ENCODE measurements around the gene CFAP91. TPM values are rescaled to one million over a fixed set of nuclear protein-coding genes. Genes with fewer than 3 reads are reported as not detected.

Gene CFAP91
- total RNA-seq, 1 donor: 0.36 TPM

- Histone ChIP-seq H3K4me2 (ENCODE audit: insufficient read depth, low read length) (peak overlapping the region; percentile 97), H3K36me3 (ENCODE audit: insufficient read depth, low read length) (no peaks in the 10 kb centered on the region), H3K27ac (ENCODE audit: low read depth, low read length) (no peak overlapping the region), H4K20me1 (ENCODE audit: insufficient read depth, low read length) (no peaks in the 10 kb centered on the region), H3K4me1 (ENCODE audit: insufficient read depth, low read length) (peaks cover 13% of the 10 kb centered on the region), H3K4me3 (ENCODE audit: insufficient read depth, low read length) (no peak overlapping the region), H2AFZ (ENCODE audit: low read length) (peak overlapping the region; percentile 38), H3K9me3 (ENCODE audit: low read depth, low read length) (no peaks in the 10 kb centered on the region), H3K27me3 (ENCODE audit: insufficient read depth, low read length) (peaks cover 11% of the 10 kb centered on the region), H3K79me2 (ENCODE audit: insufficient read depth, low read length) (no peaks in the 10 kb centered on the region)
- TF ChIP-seq CTCF (IDR thresholded peaks at IDR 0.05; ENCODE audit: extremely low read depth, low read depth, low read length): no peak
- DNase-seq (ENCODE audit: insufficient read length, low spot score, missing footprints): no peak
These were observed 1.2 kb downstream of the CFAP91 start for GRCh38 chr3:119703820-119704531.

GRCh38 chr3:119715105-119715504 lies 12.3 kb downstream of the CFAP91 start:
- no peaks in the 10 kb centered on the region for H3K79me2 ChIP-seq (ENCODE audit: insufficient read depth, low read length)
- no peak overlapping the region for H3K4me2 ChIP-seq (ENCODE audit: insufficient read depth, low read length)
- no peaks in the 10 kb centered on the region for H3K27me3 ChIP-seq (ENCODE audit: insufficient read depth, low read length)
- no peak overlapping the region for H3K4me3 ChIP-seq (ENCODE audit: insufficient read depth, low read length)
- no peaks in the 10 kb centered on the region for H3K36me3 ChIP-seq (ENCODE audit: insufficient read depth, low read length)
- H4K20me1 ChIP-seq (ENCODE audit: insufficient read depth, low read length): no peaks in the 10 kb centered on the region
- no peak for DNase-seq (ENCODE audit: insufficient read length, low spot score, missing footprints)
- H3K9me3 ChIP-seq (ENCODE audit: low read depth, low read length): no peaks in the 10 kb centered on the region
- no peak overlapping the region for H2AFZ ChIP-seq (ENCODE audit: low read length)
- H3K27ac ChIP-seq (ENCODE audit: low read depth, low read length): no peak overlapping the region
- H3K4me1 ChIP-seq (ENCODE audit: insufficient read depth, low read length): no peaks in the 10 kb centered on the region
- TF ChIP-seq CTCF (IDR thresholded peaks at IDR 0.05; ENCODE audit: extremely low read depth, low read depth, low read length): no peak

DNA sequence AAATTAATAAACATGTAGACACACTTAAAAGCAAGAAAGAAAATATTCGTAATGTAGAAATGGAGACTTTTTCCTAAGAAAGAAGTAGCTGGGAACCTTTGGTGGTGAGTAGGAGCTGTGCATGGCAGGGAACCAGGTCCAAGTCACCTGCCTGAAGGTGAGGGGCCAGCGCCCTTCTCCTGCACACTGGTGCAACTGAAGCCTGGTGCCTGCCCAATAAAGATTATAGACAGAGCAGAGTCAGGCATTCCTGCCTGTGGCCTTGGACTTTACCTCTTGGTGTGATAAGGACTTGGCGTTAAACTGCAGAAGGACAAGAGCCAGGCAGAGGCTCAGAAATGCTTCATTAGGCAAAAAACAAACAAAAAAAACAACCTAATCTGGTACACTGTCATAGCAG lies 14.2 kb downstream of the CFAP91 start:
- no peaks in the 10 kb centered on the region for H3K9me3 ChIP-seq (ENCODE audit: low read depth, low read length)
- no peak overlapping the region for H3K4me2 ChIP-seq (ENCODE audit: insufficient read depth, low read length)
- H4K20me1 ChIP-seq (ENCODE audit: insufficient read depth, low read length): no peaks in the 10 kb centered on the region
- no peaks in the 10 kb centered on the region for H3K27me3 ChIP-seq (ENCODE audit: insufficient read depth, low read length)
- no peak overlapping the region for H3K27ac ChIP-seq (ENCODE audit: low read depth, low read length)
- no peak overlapping the region for H3K4me3 ChIP-seq (ENCODE audit: insufficient read depth, low read length)
- no peak for DNase-seq (ENCODE audit: insufficient read length, low spot score, missing footprints)
- no peaks in the 10 kb centered on the region for H3K79me2 ChIP-seq (ENCODE audit: insufficient read depth, low read length)
- no peaks in the 10 kb centered on the region for H3K4me1 ChIP-seq (ENCODE audit: insufficient read depth, low read length)
- TF ChIP-seq CTCF (IDR thresholded peaks at IDR 0.05; ENCODE audit: extremely low read depth, low read depth, low read length): no peak
- no peak overlapping the region for H2AFZ ChIP-seq (ENCODE audit: low read length)
- H3K36me3 ChIP-seq (ENCODE audit: insufficient read depth, low read length): no peaks in the 10 kb centered on the region

DNA sequence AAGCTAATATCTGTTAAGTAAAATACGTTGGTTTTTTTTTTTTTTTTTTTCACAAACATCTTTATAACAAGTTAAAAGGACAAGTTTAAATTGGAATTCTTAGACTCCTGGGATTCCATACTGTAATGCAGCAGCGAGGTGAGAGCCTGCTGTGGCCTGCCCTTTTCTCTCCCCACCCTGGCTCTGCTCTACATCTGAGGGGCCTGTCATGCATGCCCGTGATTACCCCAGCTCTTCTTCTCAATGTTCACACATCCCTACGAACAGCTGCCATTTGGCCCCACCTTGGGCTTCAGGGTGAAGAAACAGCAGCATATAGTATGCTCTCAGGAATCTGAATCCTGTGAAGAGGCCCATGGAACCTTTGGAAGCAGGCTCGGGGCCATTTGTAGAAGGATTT lies 14.7 kb downstream of the CFAP91 start:
- no peaks in the 10 kb centered on the region for H3K36me3 ChIP-seq (ENCODE audit: insufficient read depth, low read length)
- no peaks in the 10 kb centered on the region for H3K79me2 ChIP-seq (ENCODE audit: insufficient read depth, low read length)
- TF ChIP-seq CTCF (IDR thresholded peaks at IDR 0.05; ENCODE audit: extremely low read depth, low read depth, low read length): no peak
- H2AFZ ChIP-seq (ENCODE audit: low read length): no peak overlapping the region
- H3K4me2 ChIP-seq (ENCODE audit: insufficient read depth, low read length): no peak overlapping the region
- no peaks in the 10 kb centered on the region for H3K9me3 ChIP-seq (ENCODE audit: low read depth, low read length)
- no peaks in the 10 kb centered on the region for H3K4me1 ChIP-seq (ENCODE audit: insufficient read depth, low read length)
- no peak overlapping the region for H3K4me3 ChIP-seq (ENCODE audit: insufficient read depth, low read length)
- H3K27me3 ChIP-seq (ENCODE audit: insufficient read depth, low read length): no peaks in the 10 kb centered on the region
- no peaks in the 10 kb centered on the region for H4K20me1 ChIP-seq (ENCODE audit: insufficient read depth, low read length)
- no peak overlapping the region for H3K27ac ChIP-seq (ENCODE audit: low read depth, low read length)
- DNase-seq (ENCODE audit: insufficient read length, low spot score, missing footprints): no peak
